ENCODE measurements around the gene ST8SIA1. TPM values are rescaled to one million over a fixed set of nuclear protein-coding genes. Genes with fewer than 3 reads are reported as not detected.

Gene ST8SIA1
- total RNA-seq, 1 experiment from 2014 or later, result not detected

DNA sequence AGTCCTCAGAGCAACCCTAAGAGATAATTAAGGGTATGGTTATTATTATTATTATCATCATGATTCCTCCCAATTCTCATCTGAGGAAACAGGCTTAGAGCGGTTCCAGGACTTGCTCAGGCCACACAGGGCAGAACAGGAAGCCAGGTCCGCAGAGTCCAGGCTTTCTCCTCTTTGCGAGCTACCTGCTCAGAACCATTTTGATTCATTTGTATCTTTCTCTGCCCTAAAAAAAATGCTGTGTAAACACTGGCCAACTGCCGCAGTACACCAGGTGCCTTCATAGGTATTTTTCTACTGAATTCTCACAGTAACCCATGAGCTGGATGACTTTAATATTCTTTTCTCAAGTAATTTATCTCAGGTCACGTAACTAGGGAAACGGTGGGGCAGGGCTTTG, 45.3 kb downstream of the ST8SIA1 start:
- no peaks in the 10 kb centered on the region for H3K23me2 ChIP-seq (ENCODE audit: insufficient read length, low read depth, low read length, poor library complexity, severe bottlenecking)
- no peaks in the 10 kb centered on the region for H3K9me3 Mint-ChIP-seq

More for the DNA sequence above, 45.3 kb downstream of the ST8SIA1 start:
- Histone ChIP-seq H3K27me3 (ENCODE audit: insufficient read depth, low read length) (no peaks in the 10 kb centered on the region), H3K4me1 (ENCODE audit: insufficient read depth, low read length) (peaks cover 5% of the 10 kb centered on the region; the same call in 1 of the 2 replicates), H2AFZ (ENCODE audit: low read length) (no peak overlapping the region), H3K79me1 (ENCODE audit: insufficient read depth, low read depth, low read length, poor library complexity, severe bottlenecking) (no peaks in the 10 kb centered on the region), H2BK20ac (ENCODE audit: low read depth, low read length, poor library complexity, severe bottlenecking) (no peak overlapping the region), H2AK5ac (ENCODE audit: insufficient read length, low read length) (no peak overlapping the region), H3K56ac (ENCODE audit: insufficient read length, low read depth, low read length) (no peak overlapping the region), H3K27ac (ENCODE audit: insufficient read length, low read depth, low read length) (no peak overlapping the region), H3K4ac (ENCODE audit: low read depth, low read length) (no peak overlapping the region), H2BK120ac (ENCODE audit: low read depth, low read length, poor library complexity, severe bottlenecking) (no peak overlapping the region), H2BK15ac (ENCODE audit: low read depth, low read length) (no peak overlapping the region), H3K18ac (ENCODE audit: insufficient read length, low read depth, low read length) (no peak overlapping the region), H3K9ac (ENCODE audit: extremely low read depth, insufficient read length, low read length) (no peak overlapping the region), H3K4me2 (ENCODE audit: insufficient read depth, insufficient read length, low read length) (no peak overlapping the region), H4K8ac (replicated peaks; ENCODE audit: insufficient read length, low read depth, low read length) (no peak overlapping the region), H2BK12ac (ENCODE audit: insufficient read length, low read depth, low read length) (no peak overlapping the region), H3K14ac (ENCODE audit: insufficient read depth, low read length) (no peak overlapping the region), H4K20me1 (ENCODE audit: control insufficient read depth, insufficient read depth, insufficient read length) (no peaks in the 10 kb centered on the region), H2BK5ac (ENCODE audit: insufficient read length, low read length) (no peak overlapping the region), H4K91ac (ENCODE audit: insufficient read length, low read depth, low read length) (no peak overlapping the region), H3K23ac (ENCODE audit: insufficient read length, low read depth, low read length) (no peak overlapping the region), H3K79me2 (ENCODE audit: insufficient read depth, low read length) (no peaks in the 10 kb centered on the region), H3T11ph (ENCODE audit: low read length) (no peak overlapping the region), H4K5ac (ENCODE audit: insufficient read length, low read depth, low read length) (no peak overlapping the region), H3K9me3 (ENCODE audit: control insufficient read depth, low read depth, low read length) (no peaks in the 10 kb centered on the region)
- Mint-ChIP-seq H3K27ac (no peak overlapping the region), H3K4me1 (peaks cover 18 to 23% of the 10 kb centered on the region in 2 experiments), H3K4me3 (no peak overlapping the region), H3K36me3 (ENCODE audit: insufficient read depth in 1 of 3, low read depth in 3 of 3) (no peaks in the 10 kb centered on the region), H3K27me3 (ENCODE audit: low read depth) (peaks cover 9% of the 10 kb centered on the region; the same call in 1 of the 2 replicates)
- no peak for DNase-seq
- WGBS (ENCODE audit: extremely low coverage, insufficient read length, low lambda C conversion rate), result no CpG with 5 or more reads among the region's 6 CpGs
- TF ChIP-seq, protein P1, sequence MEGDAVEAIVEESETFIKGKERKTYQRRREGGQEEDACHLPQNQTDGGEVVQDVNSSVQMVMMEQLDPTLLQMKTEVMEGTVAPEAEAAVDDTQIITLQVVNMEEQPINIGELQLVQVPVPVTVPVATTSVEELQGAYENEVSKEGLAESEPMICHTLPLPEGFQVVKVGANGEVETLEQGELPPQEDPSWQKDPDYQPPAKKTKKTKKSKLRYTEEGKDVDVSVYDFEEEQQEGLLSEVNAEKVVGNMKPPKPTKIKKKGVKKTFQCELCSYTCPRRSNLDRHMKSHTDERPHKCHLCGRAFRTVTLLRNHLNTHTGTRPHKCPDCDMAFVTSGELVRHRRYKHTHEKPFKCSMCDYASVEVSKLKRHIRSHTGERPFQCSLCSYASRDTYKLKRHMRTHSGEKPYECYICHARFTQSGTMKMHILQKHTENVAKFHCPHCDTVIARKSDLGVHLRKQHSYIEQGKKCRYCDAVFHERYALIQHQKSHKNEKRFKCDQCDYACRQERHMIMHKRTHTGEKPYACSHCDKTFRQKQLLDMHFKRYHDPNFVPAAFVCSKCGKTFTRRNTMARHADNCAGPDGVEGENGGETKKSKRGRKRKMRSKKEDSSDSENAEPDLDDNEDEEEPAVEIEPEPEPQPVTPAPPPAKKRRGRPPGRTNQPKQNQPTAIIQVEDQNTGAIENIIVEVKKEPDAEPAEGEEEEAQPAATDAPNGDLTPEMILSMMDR (conservative IDR thresholded peaks at IDR 0.05), result no peak
